GM19193 (cell line): ENCODE measurements around the gene SIN3B.
A peak's percentile ranks its signal among the peaks of the same experiment; 100 is the strongest.

Source experiments
- POLR2A ChIP-seq: IDR thresholded peaks from 4 replicates; pipeline ENCODE4 v1.6.1; 2011; ENCODE audit not compliant: insufficient read depth, insufficient read length; ENCODE audit errors: extremely low read depth

Gene SIN3B

GRCh38 chr19:16888629-16889365 lies 59.6 kb downstream of the SIN3B start, which contains the start of gene F2RL3:
TSS of gene F2RL3 (plus strand) at chr19:16888999. CDS start at chr19:16889190, 191 bp downstream.
- TF ChIP-seq POLR2A: peak; percentile 45

- no peak for TF ChIP-seq POLR2A
These were observed 60.2 kb downstream of the SIN3B start for GRCh38 chr19:16889366-16889882.

- no peak for TF ChIP-seq POLR2A
These were observed 60.8 kb downstream of the SIN3B start for GRCh38 chr19:16889883-16890460.

GRCh38 chr19:16890461-16891184 lies 61.4 kb downstream of the SIN3B start:
- no peak for TF ChIP-seq POLR2A

- no peak for TF ChIP-seq POLR2A
These were observed 62.6 kb downstream of the SIN3B start for GRCh38 chr19:16891696-16892382.

- TF ChIP-seq POLR2A: no peak
These were observed 63.2 kb downstream of the SIN3B start for GRCh38 chr19:16892436-16892835.

- peak; percentile 15 for TF ChIP-seq POLR2A
These were observed 63.9 kb downstream of the SIN3B start for GRCh38 chr19:16892868-16893685.

- TF ChIP-seq POLR2A: peak; percentile 6
These were observed 64.4 kb downstream of the SIN3B start for GRCh38 chr19:16893686-16893989.

GRCh38 chr19:16894080-16894479 lies 64.9 kb downstream of the SIN3B start:
- no peak for TF ChIP-seq POLR2A

GRCh38 chr19:16895467-16896145 lies 66.4 kb downstream of the SIN3B start:
- no peak for TF ChIP-seq POLR2A

- TF ChIP-seq POLR2A: no peak
These were observed 67.2 kb downstream of the SIN3B start for GRCh38 chr19:16896146-16897028.

GRCh38 chr19:16897029-16897855 lies 68.0 kb downstream of the SIN3B start:
- no peak for TF ChIP-seq POLR2A

- TF ChIP-seq POLR2A: no peak
These were observed 68.6 kb downstream of the SIN3B start for GRCh38 chr19:16897856-16898161.
